ENCODE measurements around the gene KCTD19. TPM values are rescaled to one million over a fixed set of nuclear protein-coding genes. Genes with fewer than 3 reads are reported as not detected.

KCTD19 gene
- total and polyA plus RNA-seq, 4 donors = 0.07 to 5.1 (median 0.32) TPM

DNA sequence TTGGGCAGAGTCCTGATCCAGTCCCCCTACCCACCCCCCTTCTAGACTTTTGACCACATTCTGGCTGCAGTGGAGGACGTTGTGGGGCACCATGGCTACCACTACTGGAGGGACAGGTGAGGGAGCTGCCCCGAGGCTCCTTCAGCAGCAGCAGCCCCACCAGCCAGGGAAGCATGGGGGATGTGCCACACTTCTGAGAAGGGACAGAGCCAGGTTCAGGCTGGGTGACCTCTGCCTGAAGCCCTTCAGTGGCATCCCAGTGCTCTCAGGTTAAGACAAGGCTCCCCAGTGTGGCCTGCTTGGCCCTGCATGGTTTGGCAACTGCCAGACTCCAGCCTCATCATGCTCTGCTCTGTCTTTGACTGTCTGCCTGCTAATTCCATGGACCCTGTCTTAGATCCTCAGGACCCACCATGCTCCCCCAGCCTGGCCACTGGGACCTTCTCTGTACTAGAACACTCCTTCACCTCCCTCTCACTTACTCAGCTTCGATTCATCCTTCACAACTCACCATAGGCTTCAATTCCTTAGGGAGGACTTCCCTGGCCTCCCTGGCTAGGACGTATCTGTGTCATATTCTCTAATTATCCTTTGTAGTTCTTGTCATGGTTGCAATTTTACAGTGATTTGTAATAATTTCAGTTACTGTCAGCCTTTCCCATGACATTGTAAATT, 68.9 kb downstream of the KCTD19 start:
- H3K27ac ChIP-seq (ENCODE audit: low read depth in 1 of 2, low read length in 1 of 2) = no peak overlapping the region
- H3K27me3 ChIP-seq (ENCODE audit: control insufficient read depth in 3 of 3, insufficient read depth in 3 of 3, low read length in 2 of 3) = no peaks in the 10 kb centered on the region
- no peak for ATAC-seq (ENCODE audit: insufficient read depth, low FRiP score)
- H3K4me1 ChIP-seq (ENCODE audit: control insufficient read depth in 5 of 5, insufficient read depth in 5 of 5, low read length in 5 of 5) = no peaks in the 10 kb centered on the region
- 86 to 88% methylated on average over 4 of the region's 4 CpGs for WGBS, 2 donors
- peaks cover 0 to 43% (median 8%) of the 10 kb centered on the region in 4 donors for H3K36me3 ChIP-seq (ENCODE audit: control insufficient read depth in 4 of 4, insufficient read depth in 4 of 4, low read length in 4 of 4)
- H3K4me3 ChIP-seq = no peak overlapping the region
- H3K9me3 ChIP-seq (ENCODE audit: control insufficient read depth in 4 of 4, insufficient read depth in 3 of 4, low read length in 3 of 4) = no peaks in the 10 kb centered on the region
- no peak for DNase-seq
- H3K9ac ChIP-seq (ENCODE audit: insufficient read depth in 1 of 2, low read length in 2 of 2) = no peak overlapping the region
- TF ChIP-seq CTCF (IDR thresholded peaks at IDR 0.05; ENCODE audit: control extremely low read depth, extremely low read depth) = no peak

- Histone ChIP-seq H3K36me3 (ENCODE audit: control insufficient read depth in 4 of 4, insufficient read depth in 4 of 4, low read length in 4 of 4) (peaks cover 0 to 43% (median 8%) of the 10 kb centered on the region in 4 donors), H3K27me3 (ENCODE audit: control insufficient read depth in 3 of 3, insufficient read depth in 3 of 3, low read length in 2 of 3) (no peaks in the 10 kb centered on the region), H3K9me3 (ENCODE audit: control insufficient read depth in 4 of 4, insufficient read depth in 3 of 4, low read length in 3 of 4) (no peaks in the 10 kb centered on the region), H3K9ac (ENCODE audit: insufficient read depth in 1 of 2, low read length in 2 of 2) (no peak overlapping the region), H3K27ac (ENCODE audit: low read depth in 1 of 2, low read length in 1 of 2) (no peak overlapping the region), H3K4me1 (ENCODE audit: control insufficient read depth in 5 of 5, insufficient read depth in 5 of 5, low read length in 5 of 5) (no peaks in the 10 kb centered on the region), H3K4me3 (no peak overlapping the region)
- DNase-seq (no peak), ATAC-seq (ENCODE audit: insufficient read depth, low FRiP score) (no peak)
- 92 to 98% methylated on average over 11 of the region's 11 CpGs for WGBS, 2 donors
- no peak for TF ChIP-seq CTCF (IDR thresholded peaks at IDR 0.05; ENCODE audit: control extremely low read depth, extremely low read depth)
These were observed 69.8 kb downstream of the KCTD19 start for GRCh38 chr16:67256701-67257230.

DNA sequence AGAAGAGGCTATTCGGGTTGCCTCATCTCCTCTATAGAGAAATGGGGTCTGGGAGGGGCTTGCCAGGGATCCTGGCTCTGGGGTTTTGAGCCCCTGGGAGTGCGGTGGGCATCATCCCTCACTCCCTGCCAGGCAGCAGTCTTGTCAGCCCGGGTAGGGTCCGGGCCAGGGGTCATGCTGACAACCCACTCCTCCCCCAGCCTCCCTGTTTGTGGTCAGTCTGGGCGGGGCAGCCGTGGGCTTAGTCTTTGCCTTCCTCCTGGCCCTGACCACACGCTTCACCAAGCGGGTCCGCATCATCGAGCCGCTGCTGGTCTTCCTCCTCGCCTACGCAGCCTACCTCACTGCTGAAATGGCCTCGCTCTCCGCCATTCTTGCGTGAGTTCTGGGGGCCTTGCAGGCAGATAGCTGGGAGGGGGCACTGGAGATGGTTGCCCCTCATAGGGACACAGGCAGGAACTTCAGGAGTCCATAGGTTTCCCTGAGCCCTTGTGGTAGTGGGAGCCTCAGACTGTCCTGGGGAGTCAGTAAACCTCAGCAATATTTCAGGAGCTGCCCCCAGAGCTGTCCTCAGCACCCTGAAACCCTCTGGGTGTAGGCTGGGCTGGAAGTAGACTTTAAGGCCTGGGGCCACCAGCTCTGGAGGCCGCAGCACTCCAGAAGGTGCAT, 70.9 kb downstream of the KCTD19 start:
- TF ChIP-seq CTCF (IDR thresholded peaks at IDR 0.05; ENCODE audit: control extremely low read depth, extremely low read depth) = no peak
- H3K4me3 ChIP-seq = no peak overlapping the region
- peaks cover 0 to 34% (median 8%) of the 10 kb centered on the region in 4 donors for H3K36me3 ChIP-seq (ENCODE audit: control insufficient read depth in 4 of 4, insufficient read depth in 4 of 4, low read length in 4 of 4)
- no peak overlapping the region for H3K9ac ChIP-seq (ENCODE audit: insufficient read depth in 1 of 2, low read length in 2 of 2)
- no peak overlapping the region for H3K27ac ChIP-seq (ENCODE audit: low read depth in 1 of 2, low read length in 1 of 2)
- no peaks in the 10 kb centered on the region for H3K9me3 ChIP-seq (ENCODE audit: control insufficient read depth in 4 of 4, insufficient read depth in 3 of 4, low read length in 3 of 4)
- DNase-seq (no peak), ATAC-seq (ENCODE audit: insufficient read depth, low FRiP score) (no peak)
- H3K27me3 ChIP-seq (ENCODE audit: control insufficient read depth in 3 of 3, insufficient read depth in 3 of 3, low read length in 2 of 3) = no peaks in the 10 kb centered on the region
- WGBS, 2 donors = 92% methylated on average over 17 of the region's 17 CpGs
- H3K4me1 ChIP-seq (ENCODE audit: control insufficient read depth in 5 of 5, insufficient read depth in 5 of 5, low read length in 5 of 5) = peaks cover 0 to under 1% (median 0%) of the 10 kb centered on the region in 5 donors
